Mammary epithelial cell (primary cell): Measurements from ENCODE around the gene EZH1.

ENCODE experiments used
- CTCF ChIP-seq, 2 donors: IDR thresholded peaks in 1 of 2; conservative IDR thresholded peaks in 1 of 2; 2 replicates each; pipeline ENCODE4 v1.5.1; 2011 to 2012; ENCODE audit warnings: inconsistent platforms in 2 of 2, low read length in 2 of 2, mild to moderate bottlenecking in 2 of 2, control low read depth in 1 of 2, low read depth in 1 of 2; ENCODE audit not compliant: insufficient read depth in 1 of 2; ENCODE audit errors: extremely low read depth in 1 of 2
- EZH2 ChIP-seq: IDR thresholded peaks from 2 replicates; pipeline ENCODE4 v1.6.1; 2012; ENCODE audit warnings: low read length, inconsistent platforms, borderline replicate concordance

- no peak for TF ChIP-seq CTCF (conservative IDR thresholded peaks at IDR 0.05 in 1 of 2, IDR thresholded peaks at IDR 0.05 in 1 of 2; ENCODE audit: extremely low read depth in 1 of 2, insufficient read depth in 1 of 2, low read depth in 1 of 2, low read length in 2 of 2)
- TF ChIP-seq EZH2: no peak
Observed at GRCh38 chr17:42651392-42651791, 93.4 kb downstream of the EZH1 start.
